Stimulated activated CD4-positive, alpha-beta T cell treated with anti-CD3 and anti-CD28 coated beads, Interleukin-2, amount 100 ng/mL, for 48 hours (primary cell): ENCODE measurements around the gene RPH3AL.
"Not testable (repeated sequence)": the region's sequence is repeated elsewhere in the genome, so short reads cannot be mapped to it uniquely, and the experiment has no call there.

ENCODE experiments used
- DNase-seq, 2 donors: peaks; one replicate each; pipeline ENCODE4 v3.0.0-alpha.2; 2020

Gene RPH3AL

GRCh38 chr17:379531-380465 is 27.2 kb upstream of the RPH3AL start:
- no peak for DNase-seq

GRCh38 chr17:378068-378467 is 25.5 kb upstream of the RPH3AL start:
- DNase-seq, result no peak

DNA sequence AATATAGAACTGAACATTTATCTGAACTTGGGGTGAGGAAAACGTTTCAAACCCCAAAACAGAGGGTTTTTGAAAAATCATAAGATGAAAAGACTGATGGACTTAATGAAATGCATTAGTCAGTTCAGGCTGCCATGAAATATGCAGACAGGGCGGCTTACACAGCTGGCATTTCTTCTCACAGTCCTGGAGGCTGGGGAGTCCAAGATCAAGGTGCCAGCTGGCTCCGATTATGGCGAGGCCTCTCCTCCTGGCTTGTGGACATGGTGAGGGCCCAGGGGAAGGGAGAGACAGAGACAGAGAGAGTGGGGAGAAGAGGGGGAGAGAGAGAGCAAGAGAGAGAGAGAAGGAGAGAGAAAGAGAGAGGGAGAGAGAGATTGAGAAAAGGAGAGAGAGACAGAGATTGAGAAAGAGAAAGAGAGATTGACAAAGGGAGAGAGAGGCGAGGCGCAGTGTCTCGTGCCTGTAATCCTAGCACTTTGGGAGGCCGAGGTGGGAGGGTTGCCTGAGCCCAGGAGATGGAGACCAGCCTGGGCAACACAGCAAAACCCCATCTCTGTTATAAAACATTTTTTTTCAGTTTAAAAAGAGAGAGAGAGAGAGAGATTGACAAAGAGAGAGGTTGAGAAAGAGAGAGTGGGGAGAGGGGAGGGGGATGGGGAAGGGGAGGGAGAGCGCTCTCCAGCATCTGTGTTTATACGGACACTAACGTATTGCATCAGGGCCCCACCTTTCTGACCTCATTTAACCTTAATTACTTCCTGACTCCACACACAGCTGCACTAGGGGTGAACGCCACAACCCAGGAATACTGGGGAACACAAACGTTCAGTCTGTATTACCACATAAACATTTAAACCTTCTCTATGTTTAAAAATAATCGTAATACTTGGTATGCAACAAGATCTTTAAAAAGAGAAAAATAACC is 24.6 kb upstream of the RPH3AL start:
- DNase-seq, result no peak

DNA sequence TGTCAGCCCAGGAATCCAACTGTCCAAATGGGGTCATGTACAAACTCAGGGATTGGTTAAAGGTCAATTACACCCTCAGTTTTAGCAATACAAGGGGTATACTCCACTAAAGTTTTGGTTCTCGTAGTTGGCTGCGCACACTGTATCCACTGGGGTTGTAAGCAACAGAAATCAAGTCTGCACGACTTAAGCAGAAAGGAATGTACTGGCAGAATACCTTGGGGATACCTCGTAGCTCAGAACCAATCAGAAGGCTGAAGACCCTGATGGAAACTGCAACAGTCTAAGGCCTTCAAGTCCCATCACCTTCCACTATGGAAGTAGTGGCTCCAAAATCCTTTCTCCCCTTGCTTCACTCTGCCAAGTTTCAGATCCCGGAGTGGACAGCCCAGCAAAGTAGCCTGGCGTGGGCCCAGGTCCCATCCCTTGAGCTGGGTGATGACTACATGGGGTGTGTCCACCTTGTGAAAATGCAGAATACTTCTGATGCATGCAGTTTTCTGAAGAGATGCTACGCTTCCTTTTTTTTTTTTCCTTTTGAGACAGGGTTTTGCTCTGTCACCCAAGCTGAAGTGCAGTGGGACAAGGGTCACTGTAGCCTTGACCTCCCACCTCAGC is 21.1 kb upstream of the RPH3AL start:
- no peak for DNase-seq

- no peak for DNase-seq
Observed at GRCh38 chr17:372157-373152, 19.8 kb upstream of the RPH3AL start.

- DNase-seq, result no peak
Observed at GRCh38 chr17:371583-371982, 19.0 kb upstream of the RPH3AL start.

DNA sequence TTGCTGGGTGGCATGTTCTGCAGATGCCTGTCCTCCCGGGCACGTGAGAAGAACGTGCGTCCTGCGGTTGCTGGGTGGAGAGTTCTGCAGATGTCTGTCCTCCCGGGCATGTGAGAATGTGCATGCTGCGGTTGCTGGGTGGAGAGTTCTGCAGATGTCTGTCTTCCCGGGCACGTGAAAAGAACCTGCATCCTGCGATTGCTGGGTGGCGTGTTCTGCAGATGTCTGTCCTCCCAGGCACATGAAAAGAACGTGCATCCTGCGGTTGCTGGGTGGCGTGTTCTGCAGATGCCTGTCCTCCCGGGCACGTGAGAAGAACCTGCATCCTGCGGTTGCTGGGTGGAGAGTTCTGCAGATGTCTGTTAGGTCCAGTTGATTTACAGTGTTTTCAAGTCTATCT is 15.0 kb upstream of the RPH3AL start:
- not testable (repeated sequence) for DNase-seq

GRCh38 chr17:366657-367615 is 14.3 kb upstream of the RPH3AL start:
- not testable (repeated sequence) for DNase-seq

DNA sequence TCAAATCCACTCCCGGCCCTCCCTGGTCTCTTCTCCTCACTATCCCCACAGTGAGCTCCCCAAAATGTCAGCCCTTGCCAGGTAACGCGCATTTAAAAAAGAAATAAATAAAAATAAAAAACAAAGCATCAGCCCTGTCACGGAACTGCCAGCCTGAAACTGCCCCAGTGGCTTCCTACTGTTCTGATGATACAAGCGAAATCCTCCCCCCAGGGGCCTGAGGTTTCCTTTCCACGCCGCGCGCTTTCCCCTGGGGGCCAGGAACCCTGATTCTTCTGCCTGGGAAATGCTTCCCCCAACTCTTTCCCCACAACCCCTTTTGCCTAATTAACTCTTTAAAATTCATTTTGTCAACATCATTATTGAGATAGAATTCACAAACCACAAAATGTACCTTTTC is 12.2 kb upstream of the RPH3AL start:
- DNase-seq, result no peak

DNA sequence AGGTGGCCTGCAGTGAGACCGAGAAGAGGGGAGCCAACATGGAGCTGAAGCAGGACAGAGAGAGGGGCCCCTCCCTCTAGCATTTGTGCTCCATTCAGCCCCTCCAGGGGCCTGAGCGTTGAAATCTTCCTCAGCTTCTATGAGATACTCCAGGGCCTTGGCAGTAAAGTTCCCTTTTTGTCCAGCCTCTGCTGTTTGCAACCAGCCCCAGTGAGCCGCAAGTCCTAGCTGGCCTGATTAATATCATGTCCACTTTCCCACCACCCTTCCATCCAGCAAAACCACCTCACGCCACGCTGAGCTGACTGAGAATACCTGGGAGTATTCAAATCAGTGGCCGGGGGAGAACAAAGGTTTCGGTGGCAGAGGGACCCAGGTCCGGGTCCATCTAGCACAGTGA is 11.7 kb upstream of the RPH3AL start:
- no peak for DNase-seq

DNA sequence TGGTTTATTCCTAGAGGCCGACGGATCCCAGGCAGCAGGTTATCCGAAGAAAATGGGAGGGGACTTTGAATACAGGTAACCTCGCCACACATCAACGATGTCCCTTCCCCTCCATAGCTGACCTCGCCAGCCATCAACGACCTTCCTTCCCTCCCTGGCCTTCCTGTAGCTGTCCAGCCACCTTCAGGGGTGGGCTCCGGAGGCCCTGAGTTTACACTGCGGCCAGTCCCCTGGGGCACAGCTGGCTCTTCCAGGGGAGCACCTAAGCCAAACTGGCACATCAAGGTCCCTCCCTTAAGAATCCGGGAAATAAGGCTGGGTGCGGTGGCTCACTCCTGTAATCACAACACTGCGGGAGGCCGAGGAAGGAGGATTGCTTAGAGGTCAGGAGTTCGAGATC is 10.1 kb upstream of the RPH3AL start:
- DNase-seq, result no peak

- no peak for DNase-seq
Observed at GRCh38 chr17:360092-360750, 7.6 kb upstream of the RPH3AL start.

GRCh38 chr17:358491-359151 is 6.0 kb upstream of the RPH3AL start:
- DNase-seq, result no peak

GRCh38 chr17:357644-358043 is 5.0 kb upstream of the RPH3AL start:
- no peak for DNase-seq

DNA sequence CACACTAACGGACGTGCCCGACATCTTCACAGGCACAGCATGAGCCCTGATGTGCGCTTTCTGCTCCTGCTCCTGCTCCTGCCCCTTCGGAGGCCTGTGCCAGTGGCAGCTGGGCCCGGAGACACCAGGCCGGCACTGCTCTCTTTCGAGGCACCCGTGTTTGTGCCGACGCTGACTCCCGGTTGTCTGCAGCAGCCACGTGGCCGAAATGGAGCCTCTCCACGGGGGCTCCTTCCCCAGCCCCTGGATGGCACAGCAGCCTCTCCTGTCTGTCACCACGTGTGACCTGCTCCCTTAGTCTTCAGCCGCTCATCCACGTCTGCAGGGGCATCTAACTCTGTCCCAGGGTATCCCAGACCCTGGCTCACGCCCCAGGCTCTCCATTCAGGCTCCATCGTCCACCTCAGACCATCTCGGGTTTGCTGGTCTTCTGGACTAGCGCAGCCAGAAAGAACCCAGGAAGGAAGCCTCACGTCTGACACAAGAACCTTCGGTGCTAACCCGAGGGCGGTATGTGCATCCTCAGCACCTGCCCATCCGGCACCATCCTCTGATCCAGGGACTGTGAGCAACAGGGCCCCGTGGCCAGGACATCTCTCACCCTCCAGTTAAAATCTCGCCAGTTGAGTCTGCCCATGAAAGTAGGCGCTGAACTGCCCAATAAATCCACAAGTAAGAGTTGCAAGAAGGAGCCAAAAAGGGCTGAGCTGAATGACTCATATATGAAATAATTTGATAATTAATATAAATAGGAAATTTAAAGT is 4.2 kb upstream of the RPH3AL start:
- DNase-seq, result no peak

DNA sequence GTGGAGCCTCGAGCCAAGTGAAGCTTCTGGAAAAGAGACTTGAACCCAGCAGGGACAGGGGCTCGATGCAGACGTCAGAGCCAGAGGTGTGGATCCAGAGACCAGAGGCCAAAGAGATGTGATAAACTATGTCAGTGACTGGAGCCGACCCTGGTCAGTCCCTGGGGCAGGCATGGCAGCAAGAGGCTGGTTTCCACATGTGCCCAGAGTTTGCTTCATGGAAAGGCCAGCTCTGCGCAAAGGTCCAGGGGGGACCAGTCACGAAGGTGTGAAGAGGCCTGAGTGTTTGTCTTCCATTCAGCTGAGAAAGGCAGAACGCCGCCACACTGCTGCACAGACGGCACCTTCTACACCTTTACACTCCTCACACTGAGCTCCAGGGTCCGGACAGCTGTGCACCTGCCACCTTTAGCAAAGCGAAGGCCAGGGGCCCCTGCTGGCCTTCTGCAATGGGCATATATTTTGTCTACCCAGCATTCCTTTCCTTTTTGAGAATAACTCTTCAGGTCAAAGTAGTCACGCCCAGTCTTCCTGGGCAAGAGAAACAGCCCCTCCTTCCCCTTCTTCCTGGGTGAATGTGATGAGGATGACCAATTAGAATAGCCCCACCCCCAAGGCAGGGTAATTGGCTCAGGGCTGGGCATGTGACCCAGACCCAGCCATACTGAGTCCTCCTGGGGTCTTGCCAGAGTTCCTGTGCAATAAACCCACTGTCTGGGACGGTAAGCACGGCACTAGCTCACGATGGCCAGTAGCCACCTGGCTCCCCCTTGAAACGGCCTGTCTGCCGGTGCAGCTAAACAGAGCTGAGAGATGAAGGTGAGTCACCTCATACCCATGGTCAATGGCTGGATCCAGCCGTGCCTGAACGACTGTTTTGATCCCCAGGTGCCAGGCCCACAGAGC is 2.3 kb upstream of the RPH3AL start:
- DNase-seq, result no peak

GRCh38 chr17:353838-354234 is 1.2 kb upstream of the RPH3AL start:
- no peak for DNase-seq
